Common myeloid progenitor, CD34-positive (primary cell): ENCODE data around the gene ABHD3.
A peak's percentile ranks its signal among the peaks of the same experiment; 100 is the strongest.
"Not testable (repeated sequence)": the region's sequence is repeated elsewhere in the genome, so short reads cannot be mapped to it uniquely, and the experiment has no call there.

Experiments
- CTCF ChIA-PET: fragments of 350-600 bp; sonication (Branson Sonifier 250); formaldehyde crosslinking; loops from one replicate; lab custom pipeline; 2021; ENCODE audit warnings: antibody characterized with exemption; lab: Charles Lee
- POLR2A ChIA-PET: fragments of 350-600 bp; sonication (Branson Sonifier 250); formaldehyde crosslinking; loops from one replicate; lab custom pipeline; 2021; ENCODE audit warnings: antibody characterized with exemption; lab: Charles Lee
- DNase-seq, 3 donors: peaks; one replicate each; pipeline versions ENCODE4 v3.0.0 to v3.0.0-alpha.2; 2013
- H3K27ac ChIP-seq, 2 experiments: 1 replicate in 1 of 2; 2 replicates in 1 of 2; pipeline ENCODE4 v1.7.0; 2013; ENCODE audit warnings: inconsistent platforms in 2 of 2, low read length in 2 of 2, mild to moderate bottlenecking in 2 of 2, low read depth in 1 of 2, moderate library complexity in 1 of 2; ENCODE audit not compliant: severe bottlenecking in 2 of 2, insufficient read depth in 1 of 2, poor library complexity in 1 of 2
- H3K27me3 ChIP-seq, 5 experiments: replicated peaks in 2 of 5; 1 replicate in 3 of 5; 2 replicates in 2 of 5; pipeline versions ENCODE4 v1.6.1 to v1.7.0; 2013; ENCODE audit warnings: low read length in 4 of 5, mild to moderate bottlenecking in 2 of 5, moderate library complexity in 2 of 5, inconsistent platforms in 1 of 5; ENCODE audit not compliant: insufficient read depth in 5 of 5, control insufficient read depth in 4 of 5
- H3K36me3 ChIP-seq, 4 experiments: 1 replicate in 2 of 4; 2 replicates in 2 of 4; pipeline versions ENCODE4 v1.6.1 to v1.7.0; 2013; ENCODE audit warnings: low read length in 3 of 4, control low read depth in 1 of 4, mild to moderate bottlenecking in 1 of 4; ENCODE audit not compliant: control insufficient read depth in 4 of 4, insufficient read depth in 4 of 4
- H3K4me1 ChIP-seq, 4 experiments: 1 replicate in 3 of 4; 2 replicates in 1 of 4; pipeline versions ENCODE4 v1.6.1 to v1.7.1; 2013; ENCODE audit warnings: low read length in 3 of 4, mild to moderate bottlenecking in 3 of 4, control low read depth in 1 of 4, inconsistent platforms in 1 of 4, moderate library complexity in 1 of 4; ENCODE audit not compliant: control insufficient read depth in 4 of 4, insufficient read depth in 4 of 4; ENCODE audit errors: control extremely low read depth in 1 of 4
- H3K4me3 ChIP-seq, 7 experiments: 1 replicate in 4 of 7; 2 replicates in 3 of 7; pipeline versions ENCODE4 v1.5.1 to v1.7.0; 2013; ENCODE audit warnings: mild to moderate bottlenecking in 7 of 7, low read length in 6 of 7, moderate library complexity in 6 of 7, inconsistent platforms in 2 of 7, low read depth in 2 of 7, control low read depth in 1 of 7; ENCODE audit not compliant: insufficient read depth in 4 of 7, control insufficient read depth in 1 of 7; ENCODE audit errors: extremely low read depth in 1 of 7
- H3K9me3 ChIP-seq, 5 experiments: 1 replicate in 4 of 5; 2 replicates in 1 of 5; pipeline versions ENCODE4 v1.6.1 to v1.7.1; 2013; ENCODE audit warnings: low read length in 4 of 5, mild to moderate bottlenecking in 2 of 5, inconsistent platforms in 1 of 5, low read depth in 1 of 5, moderate library complexity in 1 of 5; ENCODE audit not compliant: control insufficient read depth in 4 of 5, insufficient read depth in 2 of 5; ENCODE audit errors: control extremely low read depth in 1 of 5
- WGBS: methylation state at CpG from one replicate; pipeline ENCODE4 v1.1.5; 2013; ENCODE audit not compliant: insufficient coverage; 5-methylcytosine and 5-hydroxymethylcytosine counted together

Gene ABHD3

GRCh38 chr18:21735452-21736015 lies 31.0 kb upstream of the ABHD3 start:
- Histone ChIP-seq H3K4me3 (no peak overlapping the region), H3K36me3 (no peaks in the 10 kb centered on the region), H3K27ac (no peak overlapping the region), H3K27me3 (no peaks in the 10 kb centered on the region), H3K9me3 (peaks cover 0 to 4% (median 0%) of the 10 kb centered on the region in 5 experiments), H3K4me1 (peaks cover 0 to 9% (median 4%) of the 10 kb centered on the region in 4 experiments)
- ChIA-PET CTCF (no interaction called here), POLR2A (no interaction called here)
- DNase-seq: peak in 1 of 3 donors; percentile 24
- WGBS: 90% methylated on average over 12 of the region's 12 CpGs

GRCh38 chr18:21733011-21733410 lies 28.4 kb upstream of the ABHD3 start:
- CTCF ChIA-PET: no interaction called here
- peaks cover 0 to 4% (median 0%) of the 10 kb centered on the region in 5 experiments for H3K9me3 ChIP-seq
- no peaks in the 10 kb centered on the region for H3K27me3 ChIP-seq
- POLR2A ChIA-PET: interaction anchor here (0.7 kb wide), 1 partner anchor 321 kb away, joined by 3 read pairs; no protein-coding TSS in a partner anchor
- H3K27ac ChIP-seq: no peak overlapping the region
- H3K4me3 ChIP-seq: no peak overlapping the region
- no peaks in the 10 kb centered on the region for H3K36me3 ChIP-seq
- H3K4me1 ChIP-seq: no peaks in the 10 kb centered on the region
- WGBS: 98% methylated on average over 5 of the region's 5 CpGs
- no peak for DNase-seq

DNA sequence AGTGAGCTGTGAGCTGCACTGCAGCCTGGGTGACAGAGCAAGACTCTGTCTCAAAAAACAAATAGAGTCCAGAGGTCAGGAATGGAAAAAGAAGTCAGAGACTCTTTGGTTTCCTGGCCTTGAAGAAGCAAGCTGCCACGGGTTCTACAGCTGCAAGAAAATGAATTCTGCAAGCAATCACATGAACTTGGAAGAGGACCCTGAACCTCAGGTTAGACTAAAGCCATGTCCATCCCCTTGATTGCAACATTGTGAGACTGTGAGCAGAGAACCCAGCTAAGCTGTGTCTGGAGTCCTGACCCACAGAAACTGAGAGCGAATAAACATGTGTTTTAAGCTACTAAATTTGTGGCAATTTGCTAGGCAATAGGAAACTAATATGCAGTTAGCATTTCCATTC lies 23.1 kb upstream of the ABHD3 start:
- CTCF ChIA-PET: interaction anchor here (1.4 kb wide), 1 partner anchor 12 kb away, joined by 3 read pairs; no protein-coding TSS in a partner anchor
- Histone ChIP-seq H3K4me3 (no peak overlapping the region), H3K36me3 (no peaks in the 10 kb centered on the region), H3K9me3 (no peaks in the 10 kb centered on the region), H3K4me1 (no peaks in the 10 kb centered on the region), H3K27ac (no peak overlapping the region), H3K27me3 (no peaks in the 10 kb centered on the region)
- POLR2A ChIA-PET: no interaction called here
- DNase-seq: no peak
- WGBS: 80% methylated on average over 2 of the region's 2 CpGs

DNA sequence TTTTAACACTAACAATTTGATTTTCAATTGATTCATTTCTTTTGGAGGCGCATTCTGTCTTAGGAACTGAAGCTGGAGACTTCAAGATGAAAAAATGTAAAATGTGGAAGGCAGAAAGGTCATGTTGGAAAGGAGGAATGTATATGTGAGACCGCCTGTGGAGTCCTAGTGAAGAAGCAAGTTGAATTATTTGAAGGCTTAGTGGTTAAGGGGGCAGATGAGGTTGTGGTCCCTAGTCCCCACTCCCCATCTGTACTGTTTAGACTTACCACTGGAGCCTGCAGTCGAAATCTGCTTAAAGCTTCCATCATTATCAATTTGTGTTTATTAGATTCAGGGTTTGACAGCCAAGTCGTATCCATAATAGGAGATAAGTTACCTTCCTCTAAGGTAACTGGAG lies 20.6 kb upstream of the ABHD3 start:
- Histone ChIP-seq H3K36me3 (no peaks in the 10 kb centered on the region), H3K9me3 (no peaks in the 10 kb centered on the region), H3K4me3 (no peak overlapping the region), H3K27ac (no peak overlapping the region), H3K4me1 (no peaks in the 10 kb centered on the region), H3K27me3 (no peaks in the 10 kb centered on the region)
- CTCF ChIA-PET: interaction anchor here (1.3 kb wide), 1 partner anchor 9 kb away, joined by 4 read pairs; no protein-coding TSS in a partner anchor
- POLR2A ChIA-PET: no interaction called here
- 100% methylated on average over 2 of the region's 4 CpGs for WGBS
- no peak for DNase-seq

DNA sequence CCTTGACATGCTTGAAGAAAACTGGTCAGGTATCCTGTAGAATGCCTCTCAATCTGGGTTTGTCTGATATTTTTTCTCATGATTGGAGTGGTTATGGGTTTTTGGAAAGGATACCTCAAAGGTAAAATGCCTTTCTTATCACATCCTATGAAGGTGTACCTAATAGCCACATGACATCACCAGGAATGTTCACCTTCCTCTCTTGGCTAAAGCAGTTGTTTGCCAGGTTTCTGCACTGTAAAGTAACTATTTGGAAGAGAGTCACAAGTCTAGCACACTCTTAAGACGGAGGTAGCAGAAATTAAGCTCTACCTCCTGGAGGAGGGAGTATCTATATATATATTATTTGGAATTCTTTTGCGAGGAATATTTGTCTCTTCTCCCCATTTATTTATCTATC lies 18.1 kb upstream of the ABHD3 start:
- Histone ChIP-seq H3K36me3 (no peaks in the 10 kb centered on the region), H3K9me3 (no peaks in the 10 kb centered on the region), H3K27me3 (no peaks in the 10 kb centered on the region), H3K4me3 (no peak overlapping the region), H3K27ac (no peak overlapping the region), H3K4me1 (no peaks in the 10 kb centered on the region)
- ChIA-PET POLR2A (no interaction called here), CTCF (no interaction called here)
- no CpG with 5 or more reads among the region's 2 CpGs for WGBS
- no peak for DNase-seq

DNA sequence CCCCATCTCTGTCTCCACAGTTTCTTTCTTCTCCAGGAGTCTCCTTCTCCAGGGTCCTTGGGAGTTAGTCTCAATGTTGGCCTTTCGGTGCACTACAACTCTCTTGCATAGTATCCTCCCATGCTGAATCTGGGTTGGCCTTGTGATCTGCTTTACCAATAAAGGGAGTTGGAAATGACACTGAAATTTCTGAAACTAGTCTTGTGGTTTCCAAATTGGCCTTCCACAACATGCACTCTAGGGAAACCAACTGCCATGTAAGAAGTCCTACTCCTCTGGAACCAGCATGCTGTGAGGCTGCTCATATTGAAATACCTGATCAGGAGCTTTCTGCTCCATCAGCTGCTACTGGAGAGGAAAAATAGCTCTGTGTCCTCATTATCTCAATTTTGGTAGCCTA lies 9.9 kb upstream of the ABHD3 start:
- ChIA-PET POLR2A (no interaction called here), CTCF (no interaction called here)
- WGBS: no CpG with 5 or more reads among the region's 1 CpG

GRCh38 chr18:21707130-21707529 lies 2.6 kb upstream of the ABHD3 start:
- CTCF ChIA-PET: interaction anchor here (0.8 to 1.7 kb wide), 3 partner anchors 33 to 87 kb away, joined by 3 read pairs; partner anchors contain the start of gene MIB1
- DNase-seq, H3K27ac ChIP-seq, POLR2A ChIA-PET, H3K9me3 ChIP-seq, H3K36me3 ChIP-seq, H3K4me3 ChIP-seq, H3K27me3 ChIP-seq: not testable (repeated sequence)
- H3K4me1 ChIP-seq: peaks cover 4 to 16% (median 12%) of the 10 kb centered on the region in 4 experiments
- WGBS: 97% methylated on average over 5 of the region's 7 CpGs

More for the DNA sequence above, 9.9 kb upstream of the ABHD3 start:
- Histone ChIP-seq H3K27me3 (no peaks in the 10 kb centered on the region), H3K9me3 (peaks cover 0 to 4% (median 0%) of the 10 kb centered on the region in 5 experiments), H3K27ac (no peak overlapping the region), H3K4me3 (no peak overlapping the region), H3K4me1 (no peaks in the 10 kb centered on the region), H3K36me3 (no peaks in the 10 kb centered on the region)
- DNase-seq: no peak
